Endometrial microvascular endothelial cells (primary cell): ENCODE results near the gene SOX21. TPM values are rescaled to one million over a fixed set of nuclear protein-coding genes. Genes with fewer than 3 reads are reported as not detected.

Experiments used
- in situ Hi-C: cut with HindIII; loops from 2 replicates; pipeline ENCODE4 v1.10.0; 2017; ENCODE audit warnings: low sequenced_read_pairs, low pct_unique_long_range_greater_than_20kb; ENCODE audit errors: inconsistent ontology term
- total RNA-seq: library from RNA; depleted of rRNA; stranded (reverse); fragments of >200 nt; gene quantifications from one replicate; pipeline ENCODE4 v1.2.3, GENCODE V29; 2015; ENCODE audit errors: inconsistent ontology term

The SOX21 gene
- total RNA-seq, 1 donor from 2014 or later, result not detected

- in situ Hi-C loops, result no loop called here
Measured at GRCh38 chr13:94710065-94710781, 2.1 kb downstream of the SOX21 start.

- in situ Hi-C loops, result no loop called here
Measured at GRCh38 chr13:94709001-94709834, 3.1 kb downstream of the SOX21 start.

- in situ Hi-C loops, result no loop called here
Measured at GRCh38 chr13:94708031-94708859, 4.1 kb downstream of the SOX21 start.

GRCh38 chr13:94707400-94708021 lies 4.8 kb downstream of the SOX21 start:
- in situ Hi-C loops, result no loop called here

- in situ Hi-C loops, result no loop called here
Measured at GRCh38 chr13:94706843-94707399, 5.4 kb downstream of the SOX21 start.

- in situ Hi-C loops, result no loop called here
Measured at GRCh38 chr13:94706101-94706842, 6.1 kb downstream of the SOX21 start.

- in situ Hi-C loops, result no loop called here
Measured at GRCh38 chr13:94705081-94706030, 7.0 kb downstream of the SOX21 start.

- in situ Hi-C loops, result no loop called here
Measured at GRCh38 chr13:94704377-94705080, 7.8 kb downstream of the SOX21 start.

- in situ Hi-C loops, result no loop called here
Measured at GRCh38 chr13:94703721-94704314, 8.5 kb downstream of the SOX21 start.

- in situ Hi-C loops, result no loop called here
Measured at GRCh38 chr13:94703271-94703670, 9.1 kb downstream of the SOX21 start.

- in situ Hi-C loops, result no loop called here
Measured at GRCh38 chr13:94702181-94703041, 9.9 kb downstream of the SOX21 start.

GRCh38 chr13:94701313-94702180 lies 10.8 kb downstream of the SOX21 start:
- in situ Hi-C loops, result no loop called here

GRCh38 chr13:94700536-94700935 lies 11.8 kb downstream of the SOX21 start:
- in situ Hi-C loops, result no loop called here

GRCh38 chr13:94700051-94700535 lies 12.3 kb downstream of the SOX21 start:
- in situ Hi-C loops, result no loop called here
